ENCODE results near the gene RHD.
"Not testable (repeated sequence)": the region's sequence is repeated elsewhere in the genome, so short reads cannot be mapped to it uniquely, and the experiment has no call there.

Gene RHD

GRCh38 chr1:25369691-25370271 is 97.5 kb downstream of the RHD start:
- H3K4me3 ChIP-seq (ENCODE audit: low read depth in 1 of 2, low read length in 2 of 2); H3K27me3 ChIP-seq (ENCODE audit: control insufficient read depth in 1 of 2, insufficient read depth in 2 of 2, low read length in 2 of 2); H3K4me1 ChIP-seq (ENCODE audit: insufficient read depth, low read length); H3K9ac ChIP-seq (ENCODE audit: low read length); H3K9me3 ChIP-seq (ENCODE audit: low read length); H3K27ac ChIP-seq (ENCODE audit: low read depth, low read length); H3K36me3 ChIP-seq (ENCODE audit: insufficient read depth, low read length): not testable (repeated sequence)

GRCh38 chr1:25371757-25372156 is 99.4 kb downstream of the RHD start:
- not testable (repeated sequence) for H3K27me3 ChIP-seq (ENCODE audit: control insufficient read depth in 1 of 2, insufficient read depth in 2 of 2, low read length in 2 of 2); H3K9me3 ChIP-seq (ENCODE audit: low read length); H3K9ac ChIP-seq (ENCODE audit: low read length); H3K27ac ChIP-seq (ENCODE audit: low read depth, low read length); H3K4me3 ChIP-seq (ENCODE audit: low read depth in 1 of 2, low read length in 2 of 2); H3K4me1 ChIP-seq (ENCODE audit: insufficient read depth, low read length); H3K36me3 ChIP-seq (ENCODE audit: insufficient read depth, low read length)

GRCh38 chr1:25378367-25378766 is 106.1 kb downstream of the RHD start:
- not testable (repeated sequence) for H3K27me3 ChIP-seq (ENCODE audit: control insufficient read depth in 1 of 2, insufficient read depth in 2 of 2, low read length in 2 of 2); H3K9ac ChIP-seq (ENCODE audit: low read length); H3K4me3 ChIP-seq (ENCODE audit: low read depth in 1 of 2, low read length in 2 of 2); H3K27ac ChIP-seq (ENCODE audit: low read depth, low read length); H3K4me1 ChIP-seq (ENCODE audit: insufficient read depth, low read length); H3K9me3 ChIP-seq (ENCODE audit: low read length); H3K36me3 ChIP-seq (ENCODE audit: insufficient read depth, low read length)

Measured in muscle layer of colon (tissue), 2 donors.